Activated gamma-delta T cell (primary cell): ENCODE data around the gene RAD54L.
"Not testable (repeated sequence)": the region's sequence is repeated elsewhere in the genome, so short reads cannot be mapped to it uniquely, and the experiment has no call there.

Experiments
- DNase-seq: peaks from one replicate; lab custom pipeline; 2025; lab: John Stamatoyannopoulos, UW

The RAD54L gene

GRCh38 chr1:46241733-46242132 is 5.8 kb upstream of the RAD54L start:
- DNase-seq = not testable (repeated sequence)

GRCh38 chr1:46242918-46243317 is 4.6 kb upstream of the RAD54L start:
- no peak for DNase-seq

- DNase-seq = not testable (repeated sequence)
Measured at GRCh38 chr1:46243831-46244230, 3.7 kb upstream of the RAD54L start.

GRCh38 chr1:46244656-46245371 is 2.7 kb upstream of the RAD54L start:
- no peak for DNase-seq

GRCh38 chr1:46246136-46246535 is 1.4 kb upstream of the RAD54L start:
- DNase-seq = not testable (repeated sequence)

- DNase-seq = peak; percentile 28
Measured at GRCh38 chr1:46246548-46247435, 771 bp upstream of the RAD54L start.

GRCh38 chr1:46248122-46248920 is 758 bp downstream of the RAD54L start:
- no peak for DNase-seq

- DNase-seq = no peak
Measured at GRCh38 chr1:46254668-46255067, 7.1 kb downstream of the RAD54L start.

- DNase-seq = no peak
Measured at GRCh38 chr1:46256523-46256922, 9.0 kb downstream of the RAD54L start.

- no peak for DNase-seq
Measured at GRCh38 chr1:46262508-46262907, 14.9 kb downstream of the RAD54L start.

- DNase-seq = no peak
Measured at GRCh38 chr1:46263146-46263545, 15.6 kb downstream of the RAD54L start.

- no peak for DNase-seq
Measured at GRCh38 chr1:46268578-46268977, 21.0 kb downstream of the RAD54L start.

- no peak for DNase-seq
Measured at GRCh38 chr1:46274225-46275029, 26.9 kb downstream of the RAD54L start.

- DNase-seq = no peak
Measured at GRCh38 chr1:46275030-46275337, 27.4 kb downstream of the RAD54L start.

GRCh38 chr1:46277658-46278373 is 30.3 kb downstream of the RAD54L start:
- no peak for DNase-seq

GRCh38 chr1:46278807-46279206 is 31.2 kb downstream of the RAD54L start:
- no peak for DNase-seq

- DNase-seq = no peak
Measured at GRCh38 chr1:46280092-46280491, 32.5 kb downstream of the RAD54L start.

GRCh38 chr1:46281021-46281420 is 33.5 kb downstream of the RAD54L start:
- no peak for DNase-seq

GRCh38 chr1:46284058-46284457 is 36.5 kb downstream of the RAD54L start:
- no peak for DNase-seq

- DNase-seq = no peak
Measured at GRCh38 chr1:46284597-46285564, 37.3 kb downstream of the RAD54L start.
